GM19035 (cell line): ENCODE data around the gene CCDC71L.

ENCODE experiments used
- ATAC-seq: cut with Tn5 transposase; IDR thresholded peaks from one replicate; pipeline ENCODE4 v1.9.1; 2021; ENCODE audit not compliant: unreplicated experiment

The CCDC71L gene

DNA sequence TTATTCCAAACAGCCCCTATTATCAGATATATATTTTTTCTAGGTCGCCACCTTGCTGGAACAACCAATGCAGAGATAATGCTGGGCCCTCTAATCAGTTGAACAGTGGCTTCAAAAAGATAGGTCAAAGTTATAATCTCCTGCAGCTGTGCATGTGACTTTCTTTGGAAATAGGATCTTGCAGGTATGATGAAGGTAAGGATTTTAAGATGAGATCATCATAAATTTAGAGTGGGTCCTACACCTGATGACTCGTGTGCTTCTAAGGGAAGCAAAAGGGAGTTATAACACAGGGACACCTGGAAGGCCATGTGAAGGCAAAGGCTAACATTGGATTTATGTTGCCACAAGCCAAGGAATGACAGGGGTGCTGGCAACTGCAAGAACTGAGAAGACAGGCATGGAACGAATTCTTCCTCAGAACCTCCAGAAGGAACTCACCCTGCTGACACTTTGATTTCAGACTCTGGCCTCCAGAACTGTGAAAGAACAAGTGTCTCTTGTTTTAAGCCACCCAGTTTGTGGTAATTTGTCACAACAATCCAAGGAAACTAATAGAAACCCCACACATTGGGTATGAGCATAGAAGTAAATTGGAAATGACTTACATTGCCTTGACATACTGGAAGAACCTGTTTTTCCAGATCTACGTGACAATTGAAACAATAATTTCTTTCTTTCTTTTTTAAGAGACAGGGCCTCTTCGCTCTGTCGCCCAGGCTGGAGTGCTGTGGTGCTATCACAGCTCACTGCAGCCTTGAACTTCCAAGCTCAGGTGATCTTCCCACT, 34.4 kb downstream of the CCDC71L start:
- ATAC-seq: no peak

- ATAC-seq: no peak
Observed at GRCh38 chr7:106625678-106626301, 35.2 kb downstream of the CCDC71L start.

- ATAC-seq: no peak
Observed at GRCh38 chr7:106623853-106624252, 37.1 kb downstream of the CCDC71L start.

GRCh38 chr7:106623315-106623660, 37.7 kb downstream of the CCDC71L start:
- no peak for ATAC-seq

DNA sequence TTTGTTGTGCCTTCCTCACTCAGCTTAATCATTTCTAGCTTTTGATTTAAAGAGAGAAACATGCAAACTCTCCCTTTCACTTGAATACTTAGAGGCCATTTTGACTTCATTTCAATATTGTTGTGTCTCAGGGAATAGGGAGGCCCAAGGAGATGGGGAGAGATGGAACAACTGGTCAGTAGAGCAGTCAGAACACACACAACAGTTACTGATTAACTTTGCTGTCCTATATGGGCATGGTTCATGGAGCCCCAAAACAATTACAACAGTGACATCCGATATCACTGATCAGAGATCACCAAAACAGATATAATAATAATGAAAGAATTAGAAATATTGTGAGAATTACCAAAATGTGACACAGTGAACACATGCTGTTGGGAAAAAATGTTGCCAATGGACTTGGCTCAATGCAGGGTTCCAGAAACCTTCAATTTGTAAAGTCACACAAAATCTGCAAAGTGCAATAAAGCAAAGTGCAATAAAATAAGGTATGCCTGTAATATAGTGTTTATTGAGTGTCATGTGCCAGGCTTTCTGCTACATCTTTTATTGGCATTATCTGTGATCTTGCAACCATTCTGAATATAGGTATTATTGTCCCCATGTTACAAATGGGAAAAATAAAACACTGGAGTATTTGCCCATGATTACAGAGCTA, 38.2 kb downstream of the CCDC71L start:
- no peak for ATAC-seq

DNA sequence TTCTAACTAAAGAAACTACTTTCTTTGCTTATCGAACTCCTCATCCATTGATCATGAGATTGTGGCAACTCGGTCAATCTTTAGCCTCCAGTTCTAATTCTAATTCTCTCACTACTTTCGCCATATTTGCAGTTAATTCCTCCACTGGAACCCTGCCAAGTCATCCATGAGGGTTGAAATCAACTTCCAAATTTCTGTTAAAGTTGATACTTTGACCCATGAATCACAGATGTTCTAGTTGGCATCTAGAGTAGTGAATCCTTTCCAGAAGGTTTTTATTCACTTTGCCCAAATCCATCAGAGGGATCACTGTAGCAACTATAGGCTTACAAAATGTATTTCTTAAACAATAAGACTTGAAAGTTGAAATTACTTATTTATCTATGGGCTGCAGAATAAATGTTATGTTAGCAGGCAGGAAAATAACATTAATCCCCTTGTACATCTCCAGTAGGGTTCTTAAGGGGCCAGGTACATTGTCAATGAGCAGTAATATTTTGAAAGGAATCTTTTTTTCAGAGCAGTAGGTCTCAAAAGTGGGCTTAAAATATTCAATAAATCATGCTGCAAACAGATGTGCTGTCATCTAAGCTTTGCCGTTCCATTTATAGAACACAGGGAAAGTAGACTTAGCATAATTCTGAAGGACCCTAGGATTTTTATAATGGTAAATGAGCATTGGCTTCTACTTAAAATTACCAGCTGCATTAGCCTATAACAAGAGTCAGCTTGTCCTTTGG, 39.4 kb downstream of the CCDC71L start:
- no peak for ATAC-seq

DNA sequence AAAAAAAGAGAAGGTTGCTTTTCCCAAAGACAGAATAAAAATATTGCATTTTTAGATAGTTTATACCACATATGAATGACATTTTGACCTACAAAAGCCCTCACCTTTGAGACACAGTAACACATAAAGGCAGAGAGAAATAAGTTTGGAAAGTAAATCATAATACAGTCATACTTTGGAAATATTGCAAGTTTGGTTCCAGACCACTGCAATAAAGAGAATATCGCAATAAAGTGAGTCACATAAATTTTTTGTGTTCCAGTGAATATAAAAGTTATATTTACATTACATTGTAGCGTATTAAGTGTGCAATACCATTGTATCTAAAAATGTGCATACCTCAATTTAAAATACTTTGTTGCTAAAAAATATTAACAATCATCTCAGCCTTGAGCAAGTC, 40.3 kb downstream of the CCDC71L start:
- ATAC-seq: no peak

DNA sequence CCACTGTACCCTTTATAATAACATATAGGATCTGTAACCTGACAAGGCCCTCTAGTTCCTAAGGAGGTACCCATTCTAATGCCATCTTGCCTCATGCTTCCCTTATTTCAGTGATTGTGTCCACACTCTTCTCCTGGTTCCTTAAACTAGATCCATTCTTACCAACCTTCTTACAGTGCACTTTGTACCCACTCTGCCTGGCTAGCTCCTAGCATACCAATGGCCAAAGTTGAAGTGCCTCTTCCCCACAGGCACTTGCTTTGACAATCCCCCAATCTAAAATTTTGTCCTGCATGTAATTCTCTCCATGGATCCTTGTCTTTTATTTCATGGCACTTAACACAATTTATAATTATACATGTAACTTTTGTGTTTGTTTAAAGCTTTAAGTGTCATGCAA, 40.9 kb downstream of the CCDC71L start:
- no peak for ATAC-seq

DNA sequence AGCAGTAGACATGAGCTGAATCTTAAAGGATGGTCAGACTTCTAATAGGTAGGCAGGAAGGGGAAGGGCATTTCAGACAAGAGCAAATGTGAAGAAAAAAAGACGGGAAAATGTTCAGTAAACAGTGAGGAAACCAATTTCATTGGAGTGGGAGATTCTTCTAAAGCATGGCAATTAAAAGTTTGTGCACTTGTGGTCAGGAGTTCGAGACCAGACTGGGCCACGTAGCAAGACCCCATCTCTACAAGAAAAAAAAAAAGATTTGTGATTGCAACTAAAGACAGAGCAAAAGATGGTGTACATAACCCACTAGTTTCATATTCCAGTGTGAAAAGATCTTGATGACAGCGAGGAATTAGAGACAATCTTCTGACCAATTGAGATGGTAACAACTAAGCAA, 41.7 kb downstream of the CCDC71L start:
- no peak for ATAC-seq

- no peak for ATAC-seq
Observed at GRCh38 chr7:106618480-106618879, 42.5 kb downstream of the CCDC71L start.

DNA sequence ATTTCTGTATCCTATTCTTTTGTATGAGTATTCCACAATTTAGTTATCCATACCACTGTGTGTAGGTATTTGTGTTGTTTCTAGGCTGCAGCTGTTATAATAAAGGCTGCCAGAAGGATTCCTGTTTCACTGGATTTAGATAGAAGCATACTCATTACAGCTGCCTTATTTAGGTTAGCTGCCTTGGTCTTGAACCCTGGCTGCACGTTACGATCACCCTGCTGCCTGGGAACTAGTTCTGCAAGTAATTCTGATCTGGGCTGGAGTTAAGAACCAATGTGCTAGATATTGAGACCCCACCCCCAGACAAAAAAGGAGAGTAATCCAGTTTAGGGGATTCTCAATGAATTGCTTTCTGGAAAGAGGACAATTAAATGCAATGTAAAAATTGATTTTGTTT, 43.1 kb downstream of the CCDC71L start:
- ATAC-seq: no peak

DNA sequence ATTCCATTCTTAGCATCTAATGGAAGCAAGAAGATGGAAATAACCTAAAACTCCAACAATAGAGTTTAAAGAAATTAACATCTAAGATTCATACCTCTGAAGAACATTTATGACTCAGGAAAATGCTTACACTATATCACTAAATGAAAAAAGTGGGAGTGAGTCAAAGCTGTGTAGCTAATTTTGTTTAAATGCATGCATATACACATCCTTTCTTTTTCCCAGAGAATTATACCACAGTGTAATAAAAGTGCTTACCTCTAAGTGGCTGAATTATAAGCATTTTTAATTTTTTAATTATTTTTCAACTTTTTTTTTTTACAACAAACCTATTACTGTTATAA, 44.3 kb downstream of the CCDC71L start:
- no peak for ATAC-seq

DNA sequence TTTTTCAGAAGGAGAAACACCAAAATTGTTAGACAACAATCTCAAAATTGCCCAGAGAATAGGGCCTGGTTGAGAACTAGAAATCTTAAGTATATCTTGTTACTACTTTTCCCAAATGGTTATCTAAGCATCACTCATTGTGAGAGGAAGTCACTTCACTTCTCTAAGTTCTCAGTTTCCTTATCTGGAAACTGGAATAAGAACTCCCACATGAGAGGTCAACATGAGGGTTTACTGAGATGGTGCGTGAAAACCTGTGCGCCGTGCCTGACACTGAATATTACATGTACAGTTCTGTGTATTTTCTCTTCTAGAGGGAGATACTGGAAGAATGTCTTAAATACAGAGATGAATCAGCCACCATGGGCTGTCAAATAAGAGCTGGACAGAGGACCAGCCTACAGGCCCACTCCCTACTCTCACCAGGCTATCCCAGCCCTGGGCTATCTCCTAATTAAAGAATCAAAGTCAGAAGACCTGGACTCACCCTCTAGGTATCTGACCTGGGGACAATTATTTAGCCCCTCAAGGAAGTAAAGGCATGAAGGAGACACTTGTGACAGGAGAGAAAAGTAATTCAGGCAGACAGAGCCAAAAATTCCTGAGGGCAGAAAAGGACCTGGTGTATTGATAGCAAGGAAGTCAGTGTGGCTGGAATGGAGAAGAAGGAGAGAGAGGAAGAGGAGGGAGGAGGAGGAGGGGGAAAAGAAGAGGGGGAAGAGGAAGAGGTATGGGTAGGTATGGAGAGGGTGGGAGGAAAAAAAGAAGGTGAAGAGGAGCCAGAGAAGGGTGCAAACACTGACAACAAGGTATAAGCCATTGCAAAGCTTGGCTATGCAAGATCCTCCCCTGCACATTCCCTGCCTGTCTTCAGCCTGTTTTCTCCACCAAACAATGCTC, 44.9 kb downstream of the CCDC71L start:
- ATAC-seq: no peak

DNA sequence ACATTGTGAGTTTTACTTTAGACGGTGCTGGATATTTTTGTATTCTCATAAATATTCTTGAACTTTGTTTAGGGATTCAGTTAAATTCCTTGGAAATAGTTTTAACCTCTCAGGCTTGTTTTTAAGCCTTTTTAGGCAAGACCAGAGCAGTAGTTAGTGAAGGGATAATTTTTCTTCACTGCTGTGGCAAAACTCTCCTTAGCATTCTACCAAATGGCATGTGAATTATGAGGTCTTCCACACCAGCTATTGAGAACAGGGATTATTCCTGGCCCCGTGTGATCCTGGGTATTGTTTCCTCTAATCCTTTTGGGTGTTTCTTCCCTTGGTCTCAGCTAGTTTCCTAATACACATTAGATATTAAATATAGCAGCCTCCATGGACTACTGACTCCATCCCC, 46.2 kb downstream of the CCDC71L start:
- no peak for ATAC-seq

GRCh38 chr7:106613848-106614560, 47.0 kb downstream of the CCDC71L start:
- ATAC-seq: no peak

DNA sequence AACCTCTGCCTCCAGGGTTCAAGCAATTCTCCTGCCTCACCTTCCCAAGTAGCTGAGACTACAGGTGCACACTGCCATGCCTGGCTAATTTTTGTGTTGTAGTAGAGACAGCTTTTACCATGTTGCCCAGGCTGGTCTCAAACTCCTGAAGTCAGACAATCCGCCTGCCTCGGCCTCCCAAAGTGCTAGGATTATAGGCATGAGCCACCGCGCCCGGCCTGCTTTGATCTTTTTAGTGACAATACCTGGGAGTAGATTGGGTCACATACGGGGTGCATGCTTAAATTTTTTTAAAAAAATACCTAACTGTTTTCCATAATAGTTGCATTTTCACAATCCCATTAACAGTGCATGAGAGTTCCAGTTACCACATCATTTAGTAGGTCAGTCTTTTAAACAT, 47.7 kb downstream of the CCDC71L start:
- no peak for ATAC-seq

- no peak for ATAC-seq
Observed at GRCh38 chr7:106612432-106612831, 48.5 kb downstream of the CCDC71L start.

- no peak for ATAC-seq
Observed at GRCh38 chr7:106611911-106612310, 49.0 kb downstream of the CCDC71L start.

DNA sequence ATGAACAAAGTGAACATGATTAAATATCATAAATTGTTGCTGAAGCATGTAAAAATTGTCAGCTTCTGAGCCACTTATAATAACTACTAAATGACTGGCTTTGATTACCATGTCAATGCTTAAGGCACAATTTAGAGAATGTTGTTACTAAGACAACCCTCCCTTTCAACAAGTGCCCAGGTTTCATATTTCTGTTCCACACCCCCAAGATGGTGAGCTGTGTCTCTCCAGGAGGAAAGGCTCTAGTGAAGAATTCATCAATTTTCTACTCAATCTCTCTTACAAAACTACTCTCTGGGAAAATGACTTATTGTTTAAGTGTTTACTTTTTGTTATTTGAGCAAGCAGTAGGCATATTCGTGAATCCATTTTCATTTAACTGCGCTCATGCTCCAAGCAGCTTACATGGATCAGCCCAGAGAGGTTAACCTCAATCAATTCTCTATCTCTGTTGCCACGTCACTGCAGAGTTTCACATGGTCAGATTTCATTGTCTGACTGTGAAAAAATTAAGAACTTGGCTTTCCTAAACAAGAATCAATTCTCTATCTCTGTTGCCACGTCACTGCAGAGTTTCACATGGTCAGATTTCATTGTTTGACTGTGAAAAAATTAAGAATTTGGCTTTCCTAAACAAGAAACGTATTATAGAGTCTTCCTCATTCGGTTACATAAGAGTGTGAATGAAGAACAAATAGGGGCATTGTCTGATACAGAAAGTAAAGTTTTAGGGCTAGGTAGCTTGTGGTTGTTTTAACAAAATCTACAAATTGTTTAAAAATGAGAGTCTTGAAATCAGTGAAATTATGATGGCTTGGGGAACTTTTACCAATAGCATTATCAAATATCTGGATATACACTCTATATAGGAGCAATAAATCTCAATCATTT, 49.7 kb downstream of the CCDC71L start:
- no peak for ATAC-seq
